Lower leg skin (tissue), 3 donors: ENCODE results near the gene FETUB.

Experiments
- POLR2A ChIP-seq, 2 donors: fragments of 450-650 bp; IDR thresholded peaks; one replicate each; pipeline ENCODE4 v1.6.1; 2016 to 2017; ENCODE audit warnings: antibody characterized with exemption in 2 of 2, mild to moderate bottlenecking in 1 of 2, moderate library complexity in 1 of 2
- TF ChIP-seq, protein P1 (sequence below), 3 donors: fragments of 450-650 bp; IDR thresholded peaks; one replicate each; pipeline ENCODE4 v1.5.1; 2016; ENCODE audit warnings: antibody characterized with exemption in 3 of 3, mild to moderate bottlenecking in 3 of 3, moderate library complexity in 2 of 3

- TF ChIP-seq, protein P1, sequence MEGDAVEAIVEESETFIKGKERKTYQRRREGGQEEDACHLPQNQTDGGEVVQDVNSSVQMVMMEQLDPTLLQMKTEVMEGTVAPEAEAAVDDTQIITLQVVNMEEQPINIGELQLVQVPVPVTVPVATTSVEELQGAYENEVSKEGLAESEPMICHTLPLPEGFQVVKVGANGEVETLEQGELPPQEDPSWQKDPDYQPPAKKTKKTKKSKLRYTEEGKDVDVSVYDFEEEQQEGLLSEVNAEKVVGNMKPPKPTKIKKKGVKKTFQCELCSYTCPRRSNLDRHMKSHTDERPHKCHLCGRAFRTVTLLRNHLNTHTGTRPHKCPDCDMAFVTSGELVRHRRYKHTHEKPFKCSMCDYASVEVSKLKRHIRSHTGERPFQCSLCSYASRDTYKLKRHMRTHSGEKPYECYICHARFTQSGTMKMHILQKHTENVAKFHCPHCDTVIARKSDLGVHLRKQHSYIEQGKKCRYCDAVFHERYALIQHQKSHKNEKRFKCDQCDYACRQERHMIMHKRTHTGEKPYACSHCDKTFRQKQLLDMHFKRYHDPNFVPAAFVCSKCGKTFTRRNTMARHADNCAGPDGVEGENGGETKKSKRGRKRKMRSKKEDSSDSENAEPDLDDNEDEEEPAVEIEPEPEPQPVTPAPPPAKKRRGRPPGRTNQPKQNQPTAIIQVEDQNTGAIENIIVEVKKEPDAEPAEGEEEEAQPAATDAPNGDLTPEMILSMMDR (IDR thresholded peaks at IDR 0.05), result no peak
- TF ChIP-seq POLR2A (IDR thresholded peaks at IDR 0.05), result no peak
These were observed 13.0 kb downstream of the FETUB start for GRCh38 chr3:186653080-186653707.
